Measurements from ENCODE around the gene PRR30.

- TF ChIP-seq CTCF (IDR thresholded peaks at IDR 0.05; ENCODE audit: extremely low read depth in 1 of 2, insufficient read depth in 1 of 2, low read depth in 1 of 2, low read length in 2 of 2) = no peak
- TF ChIP-seq MAX (IDR thresholded peaks at IDR 0.05; ENCODE audit: insufficient read depth, insufficient read length) = no peak
- no peak for TF ChIP-seq POLR2AphosphoS5 (IDR thresholded peaks at IDR 0.05; ENCODE audit: insufficient read depth, low read depth, low read length)
- no peak for TF ChIP-seq EZH2 (IDR thresholded peaks at IDR 0.05; ENCODE audit: borderline replicate concordance, low read depth, low read length, severe bottlenecking)
- no peak for TF ChIP-seq POLR2A (IDR thresholded peaks at IDR 0.05; ENCODE audit: low read depth, low read length)
These were observed 40.3 kb upstream of the PRR30 start for GRCh38 chr2:27179344-27180000.

All from endothelial cell of umbilical vein (primary cell).